ENCODE data around the gene ALDH9A1.

ALDH9A1 gene

GRCh38 chr1:165628147-165628822 lies 70.1 kb downstream of the ALDH9A1 start:
- H3K27ac Mint-ChIP-seq = no peak overlapping the region
- ATAC-seq = no peak

GRCh38 chr1:165624441-165624840 lies 73.9 kb downstream of the ALDH9A1 start:
- Mint-ChIP-seq H3K4me1 (no peaks in the 10 kb centered on the region), H3K4me3 (no peak overlapping the region), H3K27ac (no peak overlapping the region)

More at GRCh38 chr1:165628147-165628822, 70.1 kb downstream of the ALDH9A1 start:
- no peaks in the 10 kb centered on the region for H3K36me3 Mint-ChIP-seq
- no peaks in the 10 kb centered on the region for H3K9me3 Mint-ChIP-seq
- H3K4me1 Mint-ChIP-seq = peaks cover 6% of the 10 kb centered on the region
- H3K27me3 Mint-ChIP-seq = no peaks in the 10 kb centered on the region
- no peak overlapping the region for H3K4me3 Mint-ChIP-seq

GRCh38 chr1:165623624-165624023 lies 74.7 kb downstream of the ALDH9A1 start:
- H3K27me3 Mint-ChIP-seq = no peaks in the 10 kb centered on the region
- no peak for ATAC-seq
- H3K9me3 Mint-ChIP-seq = no peaks in the 10 kb centered on the region
- H3K27ac Mint-ChIP-seq = no peak overlapping the region
- H3K4me1 Mint-ChIP-seq = no peaks in the 10 kb centered on the region
- no peak overlapping the region for H3K4me3 Mint-ChIP-seq
- no peaks in the 10 kb centered on the region for H3K36me3 Mint-ChIP-seq

More at GRCh38 chr1:165624441-165624840, 73.9 kb downstream of the ALDH9A1 start:
- Mint-ChIP-seq H3K27me3 (no peaks in the 10 kb centered on the region), H3K36me3 (no peaks in the 10 kb centered on the region), H3K9me3 (no peaks in the 10 kb centered on the region)
- no peak for ATAC-seq

- Mint-ChIP-seq H3K4me3 (no peak overlapping the region), H3K4me1 (no peaks in the 10 kb centered on the region), H3K36me3 (no peaks in the 10 kb centered on the region), H3K27me3 (no peaks in the 10 kb centered on the region), H3K9me3 (no peaks in the 10 kb centered on the region), H3K27ac (no peak overlapping the region)
- ATAC-seq = no peak
Measured at GRCh38 chr1:165619647-165620151, 78.7 kb downstream of the ALDH9A1 start.

GRCh38 chr1:165616987-165617546 lies 81.3 kb downstream of the ALDH9A1 start:
- Mint-ChIP-seq H3K9me3 (no peaks in the 10 kb centered on the region), H3K27ac (no peak overlapping the region), H3K4me3 (no peak overlapping the region), H3K36me3 (no peaks in the 10 kb centered on the region), H3K27me3 (peaks cover 5% of the 10 kb centered on the region), H3K4me1 (peaks cover 2% of the 10 kb centered on the region)
- peak; percentile 20 for ATAC-seq

- no peak overlapping the region for H3K27ac Mint-ChIP-seq
- H3K27me3 Mint-ChIP-seq = peaks cover 14% of the 10 kb centered on the region
- H3K4me1 Mint-ChIP-seq = peaks cover 10% of the 10 kb centered on the region
- H3K4me3 Mint-ChIP-seq = no peak overlapping the region
- H3K36me3 Mint-ChIP-seq = no peaks in the 10 kb centered on the region
- ATAC-seq = no peak
- no peaks in the 10 kb centered on the region for H3K9me3 Mint-ChIP-seq
Measured at GRCh38 chr1:165616054-165616612, 82.2 kb downstream of the ALDH9A1 start.

Measured in stimulated activated memory B cell treated with anti-CD40 and anti-IgM and Interleukin-4, amounts not matched to agents 10 μg/mL and 1 μg/mL and 100 μg/mL, for 72 hours (primary cell).